Glutamatergic neuron (in vitro differentiated cells): Measurements from ENCODE around the gene CCDC201. TPM values are rescaled to one million over a fixed set of nuclear protein-coding genes. Genes with fewer than 3 reads are reported as not detected.

ENCODE experiments used
- DNase-seq: peaks from one replicate; pipeline ENCODE4 v3.0.0; 2022
- H3K27ac Mint-ChIP-seq: one replicate; pipeline ENCODE4 v1.8.0; 2020; ENCODE audit warnings: mild to moderate bottlenecking, mixed read lengths, inconsistent platforms; ENCODE audit not compliant: unreplicated experiment
- H3K27me3 Mint-ChIP-seq: one replicate; pipeline ENCODE4 v1.8.0; 2020; ENCODE audit warnings: mild to moderate bottlenecking, moderate library complexity, mixed read lengths, inconsistent platforms; ENCODE audit not compliant: unreplicated experiment
- H3K36me3 Mint-ChIP-seq: one replicate; pipeline ENCODE4 v1.8.0; 2020; ENCODE audit warnings: mild to moderate bottlenecking, mixed read lengths, inconsistent platforms; ENCODE audit not compliant: unreplicated experiment
- H3K4me1 Mint-ChIP-seq: one replicate; pipeline ENCODE4 v1.8.0; 2020; ENCODE audit warnings: mild to moderate bottlenecking, low read depth, mixed read lengths, inconsistent platforms; ENCODE audit not compliant: unreplicated experiment
- H3K4me3 Mint-ChIP-seq: one replicate; pipeline ENCODE4 v1.8.0; 2020; ENCODE audit warnings: mild to moderate bottlenecking, mixed read lengths, inconsistent platforms; ENCODE audit not compliant: unreplicated experiment
- H3K9me3 Mint-ChIP-seq: one replicate; pipeline ENCODE4 v1.8.0; 2020; ENCODE audit warnings: mild to moderate bottlenecking, moderate library complexity, mixed read lengths, inconsistent platforms; ENCODE audit not compliant: unreplicated experiment
- total RNA-seq: library from RNA; stranded (reverse); fragmentation: NEBNext Ultra II Directional; extraction: Animal tissue kit (Norgen Biotek cat#: 25700); gene quantifications from one replicate; pipeline ENCODE4 v1.2.1, GENCODE V29; 2021; ENCODE audit not compliant: unreplicated experiment
- TF ChIP-seq, protein P1 (sequence below): fragments of 200-600 bp; sonication (generic); IDR thresholded peaks from one replicate; pipeline ENCODE4 v1.5.0; 2021; ENCODE audit not compliant: partially characterized antibody, unreplicated experiment

The CCDC201 gene
- total RNA-seq, 1 donor from 2014 or later = not detected

DNA sequence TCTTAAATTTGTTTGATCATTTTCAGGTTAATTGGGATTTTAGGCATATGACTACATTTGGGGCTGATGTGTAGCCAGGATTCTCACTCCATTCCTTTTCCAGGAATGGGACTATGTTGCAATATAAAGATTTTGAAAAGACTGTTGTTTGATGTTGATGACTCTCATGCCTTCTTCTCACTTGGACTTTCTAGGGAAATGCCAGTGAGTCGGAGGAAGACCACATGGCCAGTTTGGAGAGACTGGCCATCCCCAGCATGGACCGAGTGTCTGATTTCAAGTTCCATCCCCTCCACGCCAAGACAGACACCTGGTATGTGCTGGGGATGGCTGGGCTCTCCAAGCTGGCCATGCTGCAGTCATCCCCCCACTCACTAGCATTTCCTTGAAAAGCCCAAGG is 42.7 kb upstream of the CCDC201 start:
- DNase-seq = no peak
- Mint-ChIP-seq H3K27ac (no peak overlapping the region), H3K4me3 (no peak overlapping the region), H3K9me3 (no peaks in the 10 kb centered on the region), H3K4me1 (peaks cover 2% of the 10 kb centered on the region), H3K36me3 (no peaks in the 10 kb centered on the region), H3K27me3 (peaks cover 6% of the 10 kb centered on the region)
- TF ChIP-seq, protein P1, sequence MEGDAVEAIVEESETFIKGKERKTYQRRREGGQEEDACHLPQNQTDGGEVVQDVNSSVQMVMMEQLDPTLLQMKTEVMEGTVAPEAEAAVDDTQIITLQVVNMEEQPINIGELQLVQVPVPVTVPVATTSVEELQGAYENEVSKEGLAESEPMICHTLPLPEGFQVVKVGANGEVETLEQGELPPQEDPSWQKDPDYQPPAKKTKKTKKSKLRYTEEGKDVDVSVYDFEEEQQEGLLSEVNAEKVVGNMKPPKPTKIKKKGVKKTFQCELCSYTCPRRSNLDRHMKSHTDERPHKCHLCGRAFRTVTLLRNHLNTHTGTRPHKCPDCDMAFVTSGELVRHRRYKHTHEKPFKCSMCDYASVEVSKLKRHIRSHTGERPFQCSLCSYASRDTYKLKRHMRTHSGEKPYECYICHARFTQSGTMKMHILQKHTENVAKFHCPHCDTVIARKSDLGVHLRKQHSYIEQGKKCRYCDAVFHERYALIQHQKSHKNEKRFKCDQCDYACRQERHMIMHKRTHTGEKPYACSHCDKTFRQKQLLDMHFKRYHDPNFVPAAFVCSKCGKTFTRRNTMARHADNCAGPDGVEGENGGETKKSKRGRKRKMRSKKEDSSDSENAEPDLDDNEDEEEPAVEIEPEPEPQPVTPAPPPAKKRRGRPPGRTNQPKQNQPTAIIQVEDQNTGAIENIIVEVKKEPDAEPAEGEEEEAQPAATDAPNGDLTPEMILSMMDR = no peak

DNA sequence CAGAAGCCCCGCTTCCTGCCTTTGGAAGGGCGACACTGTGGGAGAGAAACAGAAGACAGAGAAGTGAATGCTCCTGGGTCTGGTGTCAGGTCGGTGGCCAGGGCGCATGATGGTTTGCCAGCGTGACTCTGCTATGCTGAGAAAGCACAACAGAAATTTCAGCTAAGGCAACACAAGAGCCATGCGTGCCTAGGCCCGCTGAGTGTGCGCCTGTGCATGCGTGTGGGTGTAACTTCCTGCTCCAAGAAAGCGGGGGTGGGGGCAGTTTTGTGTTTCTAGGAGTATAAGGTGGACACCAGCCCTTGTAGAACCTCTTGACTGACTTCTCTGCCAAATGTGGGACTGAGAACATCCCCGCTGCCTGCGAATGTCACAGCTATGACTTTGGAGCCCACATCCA is 42.0 kb upstream of the CCDC201 start:
- Mint-ChIP-seq H3K27me3 (peaks cover 3% of the 10 kb centered on the region), H3K4me1 (peaks cover 2% of the 10 kb centered on the region), H3K36me3 (no peaks in the 10 kb centered on the region), H3K9me3 (no peaks in the 10 kb centered on the region), H3K27ac (no peak overlapping the region), H3K4me3 (no peak overlapping the region)
- TF ChIP-seq, protein P1 = no peak
- DNase-seq = no peak

DNA sequence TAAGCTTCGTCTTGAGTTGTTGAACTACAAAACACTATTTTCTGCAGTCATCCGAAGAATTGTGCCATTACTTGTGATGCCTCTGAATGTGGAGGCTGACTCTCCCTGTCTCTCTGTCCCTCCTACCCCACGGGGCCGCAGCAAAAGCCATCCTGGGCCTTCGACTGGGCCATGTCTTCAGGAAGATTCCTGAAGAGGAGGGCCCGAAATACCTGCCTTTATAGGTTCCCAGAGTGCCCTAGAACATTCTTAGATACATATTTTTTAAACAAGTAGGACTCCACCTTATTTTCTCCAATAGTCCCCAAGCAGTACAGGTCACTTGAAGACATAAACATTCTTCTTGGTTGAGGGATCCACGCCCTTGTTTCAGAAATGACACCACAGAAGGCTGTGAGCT is 40.1 kb upstream of the CCDC201 start:
- no peak overlapping the region for H3K4me3 Mint-ChIP-seq
- peaks cover 3% of the 10 kb centered on the region for H3K27me3 Mint-ChIP-seq
- TF ChIP-seq, protein P1 = no peak
- no peaks in the 10 kb centered on the region for H3K9me3 Mint-ChIP-seq
- no peaks in the 10 kb centered on the region for H3K36me3 Mint-ChIP-seq
- H3K27ac Mint-ChIP-seq = no peak overlapping the region
- H3K4me1 Mint-ChIP-seq = no peaks in the 10 kb centered on the region
- DNase-seq = no peak

DNA sequence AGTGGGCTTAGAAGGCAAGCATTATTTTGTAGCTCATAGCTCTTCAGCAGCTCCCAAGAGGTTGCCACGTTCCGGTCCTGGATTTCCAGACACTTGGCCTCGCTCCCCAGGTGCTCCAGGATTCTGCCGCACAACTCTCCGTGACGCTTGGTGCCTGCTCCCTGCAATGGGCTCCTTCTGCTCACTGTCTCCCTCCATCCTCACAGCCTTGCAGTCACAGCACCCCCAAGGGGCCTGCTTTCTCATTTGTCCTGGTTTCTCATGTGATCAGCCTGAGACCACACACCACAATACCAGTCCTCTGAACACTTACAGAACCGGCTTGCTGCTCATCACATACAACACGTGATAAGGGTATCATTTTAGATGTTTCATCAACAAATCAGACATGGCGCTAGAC is 38.4 kb upstream of the CCDC201 start:
- Mint-ChIP-seq H3K36me3 (no peaks in the 10 kb centered on the region), H3K4me3 (no peak overlapping the region), H3K27ac (no peak overlapping the region), H3K9me3 (no peaks in the 10 kb centered on the region), H3K4me1 (no peaks in the 10 kb centered on the region), H3K27me3 (peaks cover 1% of the 10 kb centered on the region)
- TF ChIP-seq, protein P1 = no peak
- no peak for DNase-seq

DNA sequence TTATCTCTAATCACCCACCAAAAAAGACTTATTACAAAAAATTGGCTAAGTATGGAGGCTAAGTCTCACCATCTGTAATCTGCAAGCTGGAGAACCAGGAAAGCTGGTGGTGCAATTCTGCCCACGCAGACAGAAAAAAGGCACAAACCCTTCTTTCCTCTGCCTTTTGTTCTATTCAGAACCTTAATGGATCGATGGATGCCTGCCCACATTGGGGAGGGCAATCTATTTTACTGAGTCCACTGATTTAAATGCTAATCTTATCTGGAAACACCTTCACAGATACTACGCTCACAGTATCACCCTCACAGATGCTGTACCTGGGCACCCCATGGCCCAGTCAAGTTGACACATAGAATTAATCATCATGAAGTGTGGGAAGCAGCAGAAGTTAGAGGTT is 38.0 kb upstream of the CCDC201 start:
- Mint-ChIP-seq H3K36me3 (no peaks in the 10 kb centered on the region), H3K27me3 (peaks cover 1% of the 10 kb centered on the region), H3K27ac (no peak overlapping the region), H3K4me1 (no peaks in the 10 kb centered on the region), H3K4me3 (no peak overlapping the region), H3K9me3 (no peaks in the 10 kb centered on the region)
- TF ChIP-seq, protein P1 = no peak
- no peak for DNase-seq
